ENCODE results near the gene RAP2A.

DNA sequence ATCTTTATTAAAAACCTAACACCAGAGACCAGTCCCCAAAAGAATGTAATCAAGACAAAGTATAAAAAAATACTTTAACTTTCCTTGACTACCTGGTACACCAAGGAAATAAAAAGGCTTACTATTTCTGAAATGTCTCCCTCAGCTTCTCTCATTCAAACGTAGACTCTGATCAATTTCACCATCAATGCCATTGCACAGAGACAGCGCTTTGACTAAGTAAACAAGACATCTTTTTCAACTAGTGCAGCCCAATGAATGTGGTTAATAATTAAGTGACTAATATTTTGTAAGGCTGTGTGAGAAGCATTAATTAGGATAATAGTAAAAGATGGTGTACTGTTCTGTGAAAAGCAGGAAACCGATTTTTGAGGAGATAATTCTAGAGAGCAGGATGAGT, 7.3 kb upstream of the RAP2A start:
- TF ChIP-seq, protein P1, sequence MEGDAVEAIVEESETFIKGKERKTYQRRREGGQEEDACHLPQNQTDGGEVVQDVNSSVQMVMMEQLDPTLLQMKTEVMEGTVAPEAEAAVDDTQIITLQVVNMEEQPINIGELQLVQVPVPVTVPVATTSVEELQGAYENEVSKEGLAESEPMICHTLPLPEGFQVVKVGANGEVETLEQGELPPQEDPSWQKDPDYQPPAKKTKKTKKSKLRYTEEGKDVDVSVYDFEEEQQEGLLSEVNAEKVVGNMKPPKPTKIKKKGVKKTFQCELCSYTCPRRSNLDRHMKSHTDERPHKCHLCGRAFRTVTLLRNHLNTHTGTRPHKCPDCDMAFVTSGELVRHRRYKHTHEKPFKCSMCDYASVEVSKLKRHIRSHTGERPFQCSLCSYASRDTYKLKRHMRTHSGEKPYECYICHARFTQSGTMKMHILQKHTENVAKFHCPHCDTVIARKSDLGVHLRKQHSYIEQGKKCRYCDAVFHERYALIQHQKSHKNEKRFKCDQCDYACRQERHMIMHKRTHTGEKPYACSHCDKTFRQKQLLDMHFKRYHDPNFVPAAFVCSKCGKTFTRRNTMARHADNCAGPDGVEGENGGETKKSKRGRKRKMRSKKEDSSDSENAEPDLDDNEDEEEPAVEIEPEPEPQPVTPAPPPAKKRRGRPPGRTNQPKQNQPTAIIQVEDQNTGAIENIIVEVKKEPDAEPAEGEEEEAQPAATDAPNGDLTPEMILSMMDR (IDR thresholded peaks at IDR 0.05), result no peak
- no peak for TF ChIP-seq POLR2A (IDR thresholded peaks at IDR 0.05)
